HepG2 (cell line): ENCODE measurements around the gene SAC3D1.

Experiments used
- CTCF ChIP-seq: sonication (generic); formaldehyde crosslinking; IDR thresholded peaks from 2 replicates; pipeline ENCODE4 v1.5.0; 2020; ENCODE audit warnings: mild to moderate bottlenecking, missing genetic modification reagents, moderate library complexity
- EZH2 ChIP-seq: conservative IDR thresholded peaks from 2 replicates; pipeline ENCODE4 v1.6.1; 2012; ENCODE audit warnings: mild to moderate bottlenecking, low read depth, low read length, moderate library complexity
- NR0B2 ChIP-seq: sonication (generic); formaldehyde crosslinking; IDR thresholded peaks from 2 replicates; pipeline ENCODE4 v1.4.0; 2020; ENCODE audit warnings: mild to moderate bottlenecking, missing genetic modification reagents
- PHF8 ChIP-seq: sonication (generic); formaldehyde crosslinking; IDR thresholded peaks from 2 replicates; pipeline ENCODE4 v1.5.0; 2020; ENCODE audit warnings: missing genetic modification reagents
- ZBTB10 ChIP-seq: sonication (generic); formaldehyde crosslinking; IDR thresholded peaks from 2 replicates; pipeline ENCODE4 v1.4.0; 2020; ENCODE audit warnings: missing genetic modification reagents, borderline replicate concordance
- ZEB1 ChIP-seq: IDR thresholded peaks from 2 replicates; pipeline ENCODE4 v1.6.1; 2012; ENCODE audit warnings: mild to moderate bottlenecking, low read depth, inconsistent platforms; ENCODE audit not compliant: insufficient replicate concordance
- ZNF670 ChIP-seq: sonication (generic); formaldehyde crosslinking; IDR thresholded peaks from 2 replicates; pipeline ENCODE4 v1.8.0; 2022; ENCODE audit warnings: mild to moderate bottlenecking, missing genetic modification reagents, borderline replicate concordance
- ZNF674 ChIP-seq: sonication (generic); formaldehyde crosslinking; IDR thresholded peaks from 2 replicates; pipeline ENCODE4 v1.5.0; 2020; ENCODE audit warnings: low read depth, mild to moderate bottlenecking, missing genetic modification reagents

- peak; percentile 95 for TF ChIP-seq CTCF (CRISPR knock-in tag)
- no peak; the same call in 1 of the 2 replicates for TF ChIP-seq ZBTB10 (CRISPR knock-in tag)
- TF ChIP-seq ZNF670 (CRISPR knock-in tag): no peak
- TF ChIP-seq ZEB1: no peak
- no peak for TF ChIP-seq EZH2
- peak; percentile 65 for TF ChIP-seq PHF8 (CRISPR knock-in tag)
- TF ChIP-seq NR0B2 (CRISPR knock-in tag): no peak
- TF ChIP-seq ZNF674 (CRISPR knock-in tag): no peak
Observed at GRCh38 chr11:64996710-64997380, 44.2 kb upstream of the SAC3D1 start, which contains the start of gene BATF2.
